LHCN-M2 (cell line): Measurements from ENCODE around the gene DUSP9. TPM values are rescaled to one million over a fixed set of nuclear protein-coding genes. Genes with fewer than 3 reads are reported as not detected.

ENCODE experiments used
- DNase-seq: peaks from one replicate; pipeline ENCODE4 v3.0.0-alpha.2; 2012; ENCODE audit warnings: low read depth
- total RNA-seq: library from RNA; depleted of rRNA; stranded (reverse); fragments of >200 nt; gene quantifications from 2 replicates; pipeline ENCODE4 v1.2.3, GENCODE V29; 2014

The DUSP9 gene
- total RNA-seq, 1 experiment from 2014 or later: not detected

DNA sequence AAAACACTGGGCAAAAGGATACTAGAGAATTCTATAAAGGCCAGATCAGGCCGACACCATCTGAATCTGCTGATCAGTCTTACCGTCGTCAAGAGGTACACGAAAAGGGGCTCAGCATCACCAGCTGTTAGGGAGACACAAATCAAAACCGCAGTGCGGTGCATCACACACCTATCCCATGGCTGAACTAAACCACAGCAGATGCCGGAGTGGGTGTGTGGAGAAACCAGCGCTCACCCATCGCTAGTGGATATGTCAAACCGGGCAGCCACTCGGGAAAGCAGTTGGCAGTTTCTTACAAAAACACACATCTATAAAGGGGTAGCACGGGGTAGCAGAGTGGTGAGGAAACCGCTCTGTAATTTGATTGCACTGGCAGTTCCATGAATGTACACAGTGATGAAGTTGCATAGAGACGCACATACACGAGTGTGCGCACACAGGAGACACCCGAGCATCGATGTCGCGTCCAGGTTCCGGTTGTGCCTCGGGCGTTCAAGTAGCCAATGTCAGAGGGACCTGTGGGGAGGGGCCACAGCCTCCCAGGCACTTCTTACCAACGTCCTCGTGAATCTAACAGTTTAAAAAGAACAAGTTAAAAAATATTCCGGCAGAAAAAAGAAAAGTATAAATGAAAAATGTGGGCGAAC is 24.9 kb upstream of the DUSP9 start:
- no peak for DNase-seq

- DNase-seq: no peak
Measured at GRCh38 chrX:153622661-153623309, 24.2 kb upstream of the DUSP9 start.

DNA sequence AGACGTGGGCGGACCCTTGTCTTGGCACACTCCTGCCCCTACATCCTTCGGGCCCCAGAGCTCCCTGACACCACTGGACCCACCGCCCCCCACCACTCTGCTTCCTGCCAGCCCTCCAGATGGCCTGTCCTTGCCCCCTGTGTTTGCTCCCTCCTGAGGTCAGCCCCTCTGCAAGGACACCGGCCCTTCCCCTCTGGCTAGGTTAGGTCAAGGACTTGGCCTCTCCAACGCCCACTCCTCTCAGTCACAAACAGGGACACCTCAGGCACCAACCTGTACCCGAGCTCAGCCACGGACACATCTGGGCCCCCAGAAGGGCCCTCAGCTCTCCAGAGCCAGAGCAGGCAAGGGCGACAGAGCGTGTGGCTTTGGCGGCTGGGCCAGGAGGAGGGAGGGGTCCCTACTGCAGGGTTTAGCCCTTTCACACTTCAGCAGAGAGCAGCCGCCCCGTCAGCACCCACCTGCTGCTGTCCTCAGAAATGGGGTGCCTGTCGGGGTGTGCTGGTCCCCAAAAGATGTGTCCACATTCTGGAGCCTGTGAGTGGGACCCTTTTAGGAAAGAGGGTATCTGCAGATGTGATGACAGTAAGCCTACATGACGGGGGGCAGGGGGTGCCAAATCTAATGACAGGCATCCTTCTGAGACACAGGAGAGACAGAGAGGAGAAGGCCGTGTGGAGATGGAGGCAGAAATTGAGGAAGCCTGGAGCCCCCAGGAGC is 23.5 kb upstream of the DUSP9 start:
- DNase-seq: no peak

GRCh38 chrX:153624196-153625091 is 22.6 kb upstream of the DUSP9 start:
- DNase-seq: no peak

- no peak for DNase-seq
Measured at GRCh38 chrX:153625271-153626024, 21.6 kb upstream of the DUSP9 start.

- no peak for DNase-seq
Measured at GRCh38 chrX:153626025-153626633, 20.9 kb upstream of the DUSP9 start.

GRCh38 chrX:153626863-153627674 is 19.9 kb upstream of the DUSP9 start:
- DNase-seq: no peak

DNA sequence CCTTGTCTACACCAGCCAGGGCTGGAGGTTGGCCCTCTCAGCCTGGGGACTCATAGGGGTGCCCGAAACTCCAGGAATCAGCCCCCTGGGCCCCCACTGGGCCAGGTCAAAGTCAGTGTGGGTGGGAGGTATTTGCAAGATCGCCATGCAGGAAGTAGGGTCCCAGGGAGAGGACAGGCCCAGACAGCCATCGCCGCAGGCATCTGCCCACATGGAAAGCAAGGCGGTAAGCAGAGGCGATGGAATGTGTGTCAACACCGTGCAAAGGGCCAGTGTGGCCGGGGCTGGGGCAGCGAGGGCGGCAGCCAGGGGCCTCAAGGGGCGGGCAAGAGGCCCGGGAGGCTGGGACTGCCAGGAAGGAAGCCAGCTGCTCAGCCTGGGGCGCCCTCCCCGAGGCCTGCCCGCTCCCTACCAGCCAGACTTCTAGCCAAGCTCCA is 19.3 kb upstream of the DUSP9 start:
- no peak for DNase-seq

GRCh38 chrX:153628129-153628528 is 18.9 kb upstream of the DUSP9 start:
- no peak for DNase-seq

- DNase-seq: no peak
Measured at GRCh38 chrX:153628665-153629064, 18.3 kb upstream of the DUSP9 start.

GRCh38 chrX:153631346-153631745 is 15.7 kb upstream of the DUSP9 start:
- DNase-seq: no peak

DNA sequence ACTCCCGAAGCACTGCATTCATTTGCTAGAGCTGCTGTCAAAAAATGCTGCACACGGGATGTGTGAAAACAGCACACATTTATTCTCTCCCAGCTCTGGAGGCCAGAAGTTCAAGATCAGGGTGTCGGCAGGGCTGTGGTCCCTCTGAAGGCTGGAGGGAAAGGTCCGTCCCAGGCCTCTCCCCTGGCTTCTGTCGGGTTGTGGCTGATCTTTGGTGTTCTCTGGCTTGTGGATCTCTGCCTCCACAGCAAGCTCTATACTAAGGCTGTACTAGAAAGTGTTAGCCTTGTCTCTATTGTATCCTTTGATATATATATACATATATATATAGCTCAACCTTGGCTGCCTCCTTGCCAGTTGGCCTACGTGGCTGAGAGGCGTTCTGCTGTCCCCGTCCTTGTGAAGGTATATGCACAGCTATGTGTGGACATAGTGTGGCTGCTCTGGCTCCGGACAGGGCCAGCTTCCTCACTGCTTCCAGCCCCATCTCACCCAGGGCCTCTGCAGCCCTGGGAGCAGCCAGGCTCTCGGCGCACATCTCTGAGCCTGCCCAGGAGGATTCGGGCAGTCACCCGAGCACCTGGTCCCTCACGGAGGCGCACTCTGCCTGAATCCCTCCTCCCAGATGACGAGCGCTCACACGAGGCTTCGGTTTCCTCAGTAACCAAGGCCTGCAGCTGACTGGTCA is 15.0 kb upstream of the DUSP9 start:
- no peak for DNase-seq

DNA sequence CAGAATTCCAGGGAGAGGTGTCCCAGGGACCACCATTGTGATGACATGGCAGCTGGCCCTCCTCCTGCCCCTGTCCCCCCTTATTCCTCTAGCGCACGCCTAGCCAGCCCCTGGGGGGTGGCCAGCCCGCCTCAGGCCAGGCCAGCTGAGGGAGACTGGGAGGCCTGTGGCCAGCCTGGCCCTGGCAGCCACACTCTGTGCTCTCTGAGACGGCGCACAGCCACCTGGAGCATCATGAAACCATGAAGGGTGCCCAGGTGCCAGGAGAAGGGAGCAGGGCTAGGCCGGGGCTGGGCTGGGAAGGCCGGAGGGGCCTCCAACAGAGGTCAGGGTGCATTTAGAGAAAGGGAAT is 14.4 kb upstream of the DUSP9 start:
- no peak for DNase-seq

- no peak for DNase-seq
Measured at GRCh38 chrX:153633048-153633447, 14.0 kb upstream of the DUSP9 start.

- DNase-seq: no peak
Measured at GRCh38 chrX:153633607-153634180, 13.3 kb upstream of the DUSP9 start.

DNA sequence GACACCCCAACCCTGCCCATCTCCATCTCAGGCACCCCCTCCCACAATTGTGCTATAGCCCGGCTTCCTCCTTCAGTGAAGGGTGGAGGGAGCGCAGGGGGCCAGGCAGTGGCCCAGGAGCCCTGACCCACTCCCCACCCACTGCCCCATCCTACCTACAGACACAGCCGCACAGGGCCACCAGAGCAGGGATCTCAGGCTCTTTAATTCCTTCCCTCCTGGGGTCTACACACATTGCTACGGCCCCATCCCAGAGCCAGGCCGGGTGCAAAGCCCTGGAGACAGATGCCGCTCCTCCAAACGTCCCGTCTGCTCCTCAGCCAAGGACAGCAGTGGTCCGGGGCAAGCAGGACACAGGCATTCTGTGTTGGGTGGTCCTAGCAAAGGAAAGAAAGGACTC is 12.8 kb upstream of the DUSP9 start:
- DNase-seq: no peak

- no peak for DNase-seq
Measured at GRCh38 chrX:153634832-153635231, 12.2 kb upstream of the DUSP9 start.

GRCh38 chrX:153635388-153635787 is 11.6 kb upstream of the DUSP9 start:
- DNase-seq: no peak
